HepG2 (cell line): ENCODE results near the gene ITGA6. TPM values are rescaled to one million over a fixed set of nuclear protein-coding genes. Genes with fewer than 3 reads are reported as not detected.

Experiments used
- ARNTL ChIP-seq: sonication (generic); formaldehyde crosslinking; IDR thresholded peaks from 2 replicates; pipeline ENCODE4 v1.4.0; 2020; ENCODE audit warnings: mild to moderate bottlenecking, missing genetic modification reagents
- BCLAF1 ChIP-seq: fragments of 450-650 bp; IDR thresholded peaks from 2 replicates; pipeline ENCODE4 v1.6.1; 2017; ENCODE audit warnings: mild to moderate bottlenecking
- CBX1 ChIP-seq: IDR thresholded peaks from one replicate; pipeline ENCODE4 v1.6.1; 2016; ENCODE audit warnings: antibody characterized with exemption, low read depth
- FOXP4 ChIP-seq: sonication (generic); formaldehyde crosslinking; IDR thresholded peaks from 2 replicates; pipeline ENCODE4 v1.4.0; 2020; ENCODE audit warnings: missing genetic modification reagents
- MTF1 ChIP-seq: sonication (generic); formaldehyde crosslinking; IDR thresholded peaks from 2 replicates; pipeline ENCODE4 v1.5.0; 2020; ENCODE audit warnings: missing genetic modification reagents
- NCOA5 ChIP-seq: sonication (generic); formaldehyde crosslinking; IDR thresholded peaks from 2 replicates; pipeline ENCODE4 v1.4.0; 2020; ENCODE audit warnings: missing genetic modification reagents
- NR1H2 ChIP-seq: sonication (generic); formaldehyde crosslinking; IDR thresholded peaks from 2 replicates; pipeline ENCODE4 v1.8.1; 2022; ENCODE audit warnings: low read depth, missing genetic modification reagents, borderline replicate concordance
- SETDB1 ChIP-seq: sonication (generic); formaldehyde crosslinking; IDR thresholded peaks from 2 replicates; pipeline ENCODE4 v1.5.1; 2020; ENCODE audit warnings: missing genetic modification reagents, mild to moderate bottlenecking, borderline replicate concordance
- ZHX2 ChIP-seq, 2 experiments: sonication (generic) in 1 of 2; formaldehyde crosslinking in 1 of 2; IDR thresholded peaks; 2 replicates each; pipeline versions ENCODE4 v1.6.1 to v1.9.0; 2014 to 2022; ENCODE audit warnings: antibody characterized with exemption in 1 of 2, borderline replicate concordance in 1 of 2, inconsistent platforms in 1 of 2, low read depth in 1 of 2, missing genetic modification reagents in 1 of 2
- ZMYM3 ChIP-seq: sonication (generic); formaldehyde crosslinking; IDR thresholded peaks from 2 replicates; pipeline ENCODE4 v1.5.1; 2020; ENCODE audit warnings: mild to moderate bottlenecking, missing genetic modification reagents
- ZNF513 ChIP-seq: sonication (generic); formaldehyde crosslinking; conservative IDR thresholded peaks from 2 replicates; pipeline ENCODE4 v1.5.0; 2020; ENCODE audit warnings: missing genetic modification reagents
- ZNF781 ChIP-seq: sonication (generic); formaldehyde crosslinking; IDR thresholded peaks from 2 replicates; pipeline ENCODE4 v1.5.1; 2020; ENCODE audit warnings: borderline replicate concordance, mild to moderate bottlenecking, missing genetic modification reagents; ENCODE audit errors: not compliant biosample characterization
- ZNF83 ChIP-seq: sonication (generic); formaldehyde crosslinking; IDR thresholded peaks from 2 replicates; pipeline ENCODE4 v1.4.0; 2020; ENCODE audit warnings: missing genetic modification reagents, mild to moderate bottlenecking, borderline replicate concordance
- ZSCAN21 ChIP-seq: sonication (generic); formaldehyde crosslinking; IDR thresholded peaks from 2 replicates; pipeline ENCODE4 v1.8.0; 2022; ENCODE audit warnings: mild to moderate bottlenecking, missing genetic modification reagents, moderate library complexity, borderline replicate concordance
- ZSCAN30 ChIP-seq: sonication (generic); formaldehyde crosslinking; IDR thresholded peaks from 2 replicates; pipeline ENCODE4 v1.5.0; 2020; ENCODE audit warnings: mild to moderate bottlenecking, missing genetic modification reagents
- polyA plus RNA-seq, 8 experiments: library from polyadenylated mRNA; depleted of rRNA in 3 of 8; stranded (reverse) in 7 of 8; unstranded in 1 of 8; fragments of >200 nt; fragmentation: Illumina TruSeq in 4 of 8; extraction: Trizol in 4 of 8; gene quantifications; 2 replicates each; pipeline versions ENCODE4 v1.2.1 to v1.2.3, GENCODE V29; 2011 to 2016; ENCODE audit warnings: low read depth in 4 of 8, missing spikeins in 1 of 8, mixed read lengths in 1 of 8; ENCODE audit not compliant: insufficient read depth in 1 of 8
- total RNA-seq, 5 experiments: library from RNA; depleted of rRNA; stranded (reverse); fragments of >200 nt; fragmentation: Illumina TruSeq; extraction: Trizol; gene quantifications; 2 replicates each; pipeline ENCODE4 v1.2.3, GENCODE V29; 2016; ENCODE audit warnings: low read depth in 1 of 5

The ITGA6 gene
- total and polyA plus RNA-seq, 2 of the 13 experiments (the other 11 are each of a cell fraction or from before 2014, with no cell fraction given): 24.0 to 92.5 TPM

GRCh38 chr2:172480301-172481218 lies 53.2 kb downstream of the ITGA6 start (continued):
- no peak for TF ChIP-seq ZNF513
- TF ChIP-seq ZSCAN30: no peak
- TF ChIP-seq CBX1: no peak
- no peak for TF ChIP-seq NCOA5 (CRISPR knock-in tag)
- TF ChIP-seq ZNF781 (CRISPR knock-in tag): no peak
- no peak for TF ChIP-seq SETDB1 (CRISPR knock-in tag)
- no peak for TF ChIP-seq BCLAF1
- no peak for TF ChIP-seq ZNF83 (CRISPR knock-in tag)
- TF ChIP-seq ARNTL (CRISPR knock-in tag): no peak; the same call in 1 of the 2 replicates
- no peak for TF ChIP-seq NR1H2
- peak; percentile 63 for TF ChIP-seq ZMYM3
- TF ChIP-seq ZSCAN21 (CRISPR knock-in tag): peak; percentile 70; the same call in 1 of the 2 replicates
- TF ChIP-seq ZHX2 (IDR thresholded peaks at IDR 0.05; ENCODE audit: low read depth): no peak
- TF ChIP-seq ZHX2 (CRISPR knock-in tag; IDR thresholded peaks at IDR 0.05; ENCODE audit: borderline replicate concordance): no peak
- 0 out of 2 replicates have a peak, but pooled peaks have one; percentile 53 for TF ChIP-seq FOXP4 (CRISPR knock-in tag)
- TF ChIP-seq MTF1 (CRISPR knock-in tag): no peak
